ENCODE data around the gene SEMA5B.

SEMA5B gene

DNA sequence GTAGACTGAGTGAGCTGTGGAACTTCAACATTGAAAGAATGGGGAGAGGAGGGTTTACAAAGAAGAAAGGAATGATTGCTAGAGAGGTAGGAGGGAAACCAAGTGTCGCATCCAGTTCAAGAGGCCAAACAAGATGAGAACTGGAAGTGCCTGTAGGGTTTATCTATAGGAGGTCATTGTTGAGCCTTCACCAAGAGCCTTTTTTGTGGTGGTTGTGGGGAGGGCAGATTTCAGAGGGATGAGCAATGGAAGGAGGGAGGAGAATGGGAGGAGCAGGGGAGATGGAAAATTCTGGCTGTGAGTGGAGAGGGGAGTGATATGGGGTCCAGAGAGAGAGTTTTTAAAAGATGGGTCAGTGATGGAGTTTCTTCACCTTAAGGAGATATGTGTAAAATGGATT is 47.8 kb upstream of the SEMA5B start:
- Histone ChIP-seq H3K36me3 (ENCODE audit: low read length) (no peaks in the 10 kb centered on the region), H3K27ac (ENCODE audit: low read depth, low read length) (no peak overlapping the region), H3K9me2 (replicated peaks; ENCODE audit: insufficient read depth, low read length) (no peaks in the 10 kb centered on the region), H2AFZ (ENCODE audit: low read depth, low read length, severe bottlenecking) (no peak overlapping the region), H3K9ac (ENCODE audit: low read length) (no peak overlapping the region), H3K79me2 (ENCODE audit: insufficient read depth, low read length) (peaks cover 28% of the 10 kb centered on the region), H3K27me3 (ENCODE audit: low read length) (no peaks in the 10 kb centered on the region), H3F3A (ENCODE audit: insufficient read depth) (no peaks in the 10 kb centered on the region), H3K9me3 (ENCODE audit: insufficient read depth, low read length) (no peaks in the 10 kb centered on the region), H3K4me2 (ENCODE audit: low read depth, low read length, poor library complexity, severe bottlenecking) (no peak overlapping the region), H3K4me3 (ENCODE audit: insufficient read depth, low read length, poor library complexity, severe bottlenecking) (no peak overlapping the region), H4K20me1 (ENCODE audit: low read depth, low read length) (peaks cover 6% of the 10 kb centered on the region; the same call in 1 of the 2 replicates)
- no peak for TF ChIP-seq EZH2phosphoT487 (conservative IDR thresholded peaks at IDR 0.05; ENCODE audit: low read length)
- TF ChIP-seq, protein P1, sequence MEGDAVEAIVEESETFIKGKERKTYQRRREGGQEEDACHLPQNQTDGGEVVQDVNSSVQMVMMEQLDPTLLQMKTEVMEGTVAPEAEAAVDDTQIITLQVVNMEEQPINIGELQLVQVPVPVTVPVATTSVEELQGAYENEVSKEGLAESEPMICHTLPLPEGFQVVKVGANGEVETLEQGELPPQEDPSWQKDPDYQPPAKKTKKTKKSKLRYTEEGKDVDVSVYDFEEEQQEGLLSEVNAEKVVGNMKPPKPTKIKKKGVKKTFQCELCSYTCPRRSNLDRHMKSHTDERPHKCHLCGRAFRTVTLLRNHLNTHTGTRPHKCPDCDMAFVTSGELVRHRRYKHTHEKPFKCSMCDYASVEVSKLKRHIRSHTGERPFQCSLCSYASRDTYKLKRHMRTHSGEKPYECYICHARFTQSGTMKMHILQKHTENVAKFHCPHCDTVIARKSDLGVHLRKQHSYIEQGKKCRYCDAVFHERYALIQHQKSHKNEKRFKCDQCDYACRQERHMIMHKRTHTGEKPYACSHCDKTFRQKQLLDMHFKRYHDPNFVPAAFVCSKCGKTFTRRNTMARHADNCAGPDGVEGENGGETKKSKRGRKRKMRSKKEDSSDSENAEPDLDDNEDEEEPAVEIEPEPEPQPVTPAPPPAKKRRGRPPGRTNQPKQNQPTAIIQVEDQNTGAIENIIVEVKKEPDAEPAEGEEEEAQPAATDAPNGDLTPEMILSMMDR (IDR thresholded peaks at IDR 0.05; ENCODE audit: insufficient read depth, low read length, poor library complexity, severe bottlenecking): no peak

DNA sequence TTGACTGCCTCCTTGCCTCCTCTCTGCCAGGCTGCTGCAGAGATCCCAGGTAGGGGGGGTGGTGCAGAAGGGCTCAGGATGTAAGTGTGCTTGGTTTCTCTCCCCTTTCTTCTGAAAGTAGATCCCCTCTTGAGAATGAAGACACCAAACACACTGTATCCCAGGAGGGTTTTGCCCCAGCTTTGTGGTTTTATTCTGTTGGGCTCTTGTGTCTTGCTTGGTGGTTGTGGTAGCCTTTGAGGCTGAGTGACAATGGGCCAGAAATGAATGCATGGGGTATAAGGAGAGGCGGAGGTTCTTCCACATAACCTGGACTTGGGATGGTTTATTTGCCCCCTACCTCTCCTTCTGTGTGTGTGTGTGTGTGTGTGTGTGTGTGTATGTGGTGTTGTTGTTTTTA is 45.0 kb upstream of the SEMA5B start:
- Histone ChIP-seq H3K9ac (ENCODE audit: low read length) (no peak overlapping the region), H3F3A (ENCODE audit: insufficient read depth) (no peaks in the 10 kb centered on the region), H3K9me2 (replicated peaks; ENCODE audit: insufficient read depth, low read length) (no peaks in the 10 kb centered on the region), H3K27ac (ENCODE audit: low read depth, low read length) (no peak overlapping the region), H3K27me3 (ENCODE audit: low read length) (no peaks in the 10 kb centered on the region), H2AFZ (ENCODE audit: low read depth, low read length, severe bottlenecking) (no peak overlapping the region), H3K4me3 (ENCODE audit: insufficient read depth, low read length, poor library complexity, severe bottlenecking) (no peak overlapping the region), H3K4me2 (ENCODE audit: low read depth, low read length, poor library complexity, severe bottlenecking) (no peak overlapping the region), H3K36me3 (ENCODE audit: low read length) (no peaks in the 10 kb centered on the region), H4K20me1 (ENCODE audit: low read depth, low read length) (peaks cover 9% of the 10 kb centered on the region; the same call in 1 of the 2 replicates), H3K9me3 (ENCODE audit: insufficient read depth, low read length) (no peaks in the 10 kb centered on the region), H3K79me2 (ENCODE audit: insufficient read depth, low read length) (peaks cover 31% of the 10 kb centered on the region)
- TF ChIP-seq, protein P1 (IDR thresholded peaks at IDR 0.05; ENCODE audit: insufficient read depth, low read length, poor library complexity, severe bottlenecking): no peak
- no peak for TF ChIP-seq EZH2phosphoT487 (conservative IDR thresholded peaks at IDR 0.05; ENCODE audit: low read length)

DNA sequence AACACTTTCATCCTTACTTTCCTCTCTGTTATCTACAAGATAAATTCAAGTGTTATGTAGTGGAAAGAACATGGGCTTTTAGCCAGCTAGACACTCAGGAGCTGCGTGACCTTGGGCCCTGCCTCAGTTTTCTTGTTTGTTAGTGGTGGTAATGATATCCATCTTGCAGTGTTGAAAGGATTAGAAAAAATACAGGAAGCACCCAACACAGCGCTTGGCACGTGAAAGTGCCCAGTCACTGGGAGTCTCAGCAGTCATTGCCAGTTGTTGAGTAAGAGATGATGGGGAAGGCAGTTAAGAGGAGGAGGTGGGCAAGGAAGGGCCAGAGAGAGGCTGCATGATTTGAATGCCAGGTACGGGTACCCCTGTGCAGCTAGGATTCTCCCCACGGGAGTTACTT is 44.6 kb upstream of the SEMA5B start:
- H3K9me2 ChIP-seq (replicated peaks; ENCODE audit: insufficient read depth, low read length): no peaks in the 10 kb centered on the region
- no peak overlapping the region for H3K27ac ChIP-seq (ENCODE audit: low read depth, low read length)
- no peaks in the 10 kb centered on the region for H3F3A ChIP-seq (ENCODE audit: insufficient read depth)
- TF ChIP-seq, protein P1 (IDR thresholded peaks at IDR 0.05; ENCODE audit: insufficient read depth, low read length, poor library complexity, severe bottlenecking): no peak
- no peak for TF ChIP-seq EZH2phosphoT487 (conservative IDR thresholded peaks at IDR 0.05; ENCODE audit: low read length)
- H4K20me1 ChIP-seq (ENCODE audit: low read depth, low read length): peaks cover 9% of the 10 kb centered on the region; the same call in 1 of the 2 replicates
- no peaks in the 10 kb centered on the region for H3K36me3 ChIP-seq (ENCODE audit: low read length)
- H3K27me3 ChIP-seq (ENCODE audit: low read length): no peaks in the 10 kb centered on the region
- H3K9me3 ChIP-seq (ENCODE audit: insufficient read depth, low read length): no peaks in the 10 kb centered on the region
- H3K4me3 ChIP-seq (ENCODE audit: insufficient read depth, low read length, poor library complexity, severe bottlenecking): no peak overlapping the region
- no peak overlapping the region for H2AFZ ChIP-seq (ENCODE audit: low read depth, low read length, severe bottlenecking)
- no peak overlapping the region for H3K4me2 ChIP-seq (ENCODE audit: low read depth, low read length, poor library complexity, severe bottlenecking)
- no peak overlapping the region for H3K9ac ChIP-seq (ENCODE audit: low read length)
- H3K79me2 ChIP-seq (ENCODE audit: insufficient read depth, low read length): peaks cover 35% of the 10 kb centered on the region
